ENCODE results near the gene DUSP22. TPM values are rescaled to one million over a fixed set of nuclear protein-coding genes. Genes with fewer than 3 reads are reported as not detected.

DUSP22 gene
- total RNA-seq, 1 donor, result 17.0 TPM

DNA sequence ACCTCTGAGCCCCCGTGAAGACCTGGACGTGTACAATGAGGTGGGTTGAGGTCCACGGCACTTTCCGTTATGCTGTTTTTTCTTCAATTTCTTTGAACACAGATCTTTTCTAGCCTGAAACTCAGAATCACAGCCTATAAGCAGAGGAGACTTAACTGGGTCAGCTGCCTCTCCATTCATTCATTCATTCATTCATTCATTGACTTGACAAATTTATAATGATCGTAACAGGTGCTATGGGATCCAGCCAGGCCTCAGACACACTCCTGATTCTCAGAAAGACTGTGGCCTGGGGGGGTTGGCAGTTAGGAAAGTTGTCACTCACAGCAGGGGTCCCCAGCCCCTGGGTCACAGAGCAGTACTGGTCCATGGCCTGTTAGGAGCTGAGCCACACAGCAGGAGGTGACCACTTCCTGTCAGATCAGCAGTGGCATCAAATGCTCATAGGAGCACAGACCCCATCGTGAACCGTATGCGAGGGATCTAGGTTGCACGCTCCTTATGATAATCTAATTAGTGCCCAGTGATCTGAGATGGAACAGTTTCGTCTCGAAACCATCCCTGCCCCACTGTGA, 60.7 kb downstream of the DUSP22 start:
- H3K4me3 ChIP-seq (ENCODE audit: low read depth, low read length), result no peak overlapping the region
- DNase-seq (ENCODE audit: low read depth), result no peak
- TF ChIP-seq, protein P1, sequence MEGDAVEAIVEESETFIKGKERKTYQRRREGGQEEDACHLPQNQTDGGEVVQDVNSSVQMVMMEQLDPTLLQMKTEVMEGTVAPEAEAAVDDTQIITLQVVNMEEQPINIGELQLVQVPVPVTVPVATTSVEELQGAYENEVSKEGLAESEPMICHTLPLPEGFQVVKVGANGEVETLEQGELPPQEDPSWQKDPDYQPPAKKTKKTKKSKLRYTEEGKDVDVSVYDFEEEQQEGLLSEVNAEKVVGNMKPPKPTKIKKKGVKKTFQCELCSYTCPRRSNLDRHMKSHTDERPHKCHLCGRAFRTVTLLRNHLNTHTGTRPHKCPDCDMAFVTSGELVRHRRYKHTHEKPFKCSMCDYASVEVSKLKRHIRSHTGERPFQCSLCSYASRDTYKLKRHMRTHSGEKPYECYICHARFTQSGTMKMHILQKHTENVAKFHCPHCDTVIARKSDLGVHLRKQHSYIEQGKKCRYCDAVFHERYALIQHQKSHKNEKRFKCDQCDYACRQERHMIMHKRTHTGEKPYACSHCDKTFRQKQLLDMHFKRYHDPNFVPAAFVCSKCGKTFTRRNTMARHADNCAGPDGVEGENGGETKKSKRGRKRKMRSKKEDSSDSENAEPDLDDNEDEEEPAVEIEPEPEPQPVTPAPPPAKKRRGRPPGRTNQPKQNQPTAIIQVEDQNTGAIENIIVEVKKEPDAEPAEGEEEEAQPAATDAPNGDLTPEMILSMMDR (IDR thresholded peaks at IDR 0.05; ENCODE audit: insufficient read depth, low read length), result no peak

DNA sequence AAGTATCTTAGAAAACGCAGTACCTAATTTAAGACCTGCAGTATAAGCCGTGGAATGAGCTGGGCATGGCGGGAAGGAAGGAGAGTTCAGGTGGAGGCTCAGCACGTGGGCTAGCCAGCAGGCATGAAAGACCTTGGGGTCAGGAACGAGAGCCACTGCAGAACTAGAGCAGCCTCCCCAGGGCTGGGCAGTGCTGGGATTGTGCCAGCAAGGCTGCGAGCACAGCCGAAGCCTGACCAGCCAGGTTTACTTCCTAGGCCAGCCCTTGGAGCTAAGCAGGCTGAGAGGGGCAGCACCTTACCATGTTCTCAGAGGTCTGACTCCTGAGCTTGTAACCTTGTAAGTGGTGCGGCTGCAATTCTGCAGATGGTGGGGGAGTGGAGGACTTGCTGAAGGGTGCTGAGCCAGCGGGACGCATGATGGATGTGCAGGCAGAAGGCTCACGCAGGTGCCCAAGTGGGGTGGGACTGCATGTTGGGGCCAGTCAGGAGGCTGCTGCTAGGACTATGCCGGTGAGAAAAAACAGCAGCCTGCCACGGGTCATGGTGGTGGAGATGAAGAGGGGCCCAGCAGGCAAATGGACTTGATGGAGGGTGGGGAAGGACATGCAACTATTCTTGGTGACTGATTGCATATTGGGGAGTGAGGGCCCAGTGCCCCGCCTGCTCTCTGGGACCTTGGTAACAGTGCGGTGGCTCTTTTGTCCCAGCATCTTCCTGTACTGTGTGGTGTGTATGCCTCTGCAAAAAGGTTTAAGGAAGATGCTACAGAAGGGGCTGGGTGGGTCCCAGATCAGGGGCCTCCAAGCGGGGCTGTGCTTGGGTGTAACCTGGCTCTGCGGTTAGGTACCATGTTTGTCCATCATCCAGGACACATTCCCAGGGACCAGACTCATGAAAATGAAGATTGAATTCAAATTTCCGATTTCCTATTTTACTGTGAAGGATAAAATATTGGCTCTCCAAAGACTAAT, 61.6 kb downstream of the DUSP22 start:
- no peak overlapping the region for H3K4me3 ChIP-seq (ENCODE audit: low read depth, low read length)
- TF ChIP-seq, protein P1 (IDR thresholded peaks at IDR 0.05; ENCODE audit: insufficient read depth, low read length), result no peak

GRCh38 chr6:354631-355280, 62.5 kb downstream of the DUSP22 start:
- no peak for DNase-seq (ENCODE audit: low read depth)
- TF ChIP-seq, protein P1 (IDR thresholded peaks at IDR 0.05; ENCODE audit: insufficient read depth, low read length), result no peak
- H3K4me3 ChIP-seq (ENCODE audit: low read depth, low read length), result no peak overlapping the region

More for the DNA sequence above, 61.6 kb downstream of the DUSP22 start:
- DNase-seq (ENCODE audit: low read depth), result no peak

DNA sequence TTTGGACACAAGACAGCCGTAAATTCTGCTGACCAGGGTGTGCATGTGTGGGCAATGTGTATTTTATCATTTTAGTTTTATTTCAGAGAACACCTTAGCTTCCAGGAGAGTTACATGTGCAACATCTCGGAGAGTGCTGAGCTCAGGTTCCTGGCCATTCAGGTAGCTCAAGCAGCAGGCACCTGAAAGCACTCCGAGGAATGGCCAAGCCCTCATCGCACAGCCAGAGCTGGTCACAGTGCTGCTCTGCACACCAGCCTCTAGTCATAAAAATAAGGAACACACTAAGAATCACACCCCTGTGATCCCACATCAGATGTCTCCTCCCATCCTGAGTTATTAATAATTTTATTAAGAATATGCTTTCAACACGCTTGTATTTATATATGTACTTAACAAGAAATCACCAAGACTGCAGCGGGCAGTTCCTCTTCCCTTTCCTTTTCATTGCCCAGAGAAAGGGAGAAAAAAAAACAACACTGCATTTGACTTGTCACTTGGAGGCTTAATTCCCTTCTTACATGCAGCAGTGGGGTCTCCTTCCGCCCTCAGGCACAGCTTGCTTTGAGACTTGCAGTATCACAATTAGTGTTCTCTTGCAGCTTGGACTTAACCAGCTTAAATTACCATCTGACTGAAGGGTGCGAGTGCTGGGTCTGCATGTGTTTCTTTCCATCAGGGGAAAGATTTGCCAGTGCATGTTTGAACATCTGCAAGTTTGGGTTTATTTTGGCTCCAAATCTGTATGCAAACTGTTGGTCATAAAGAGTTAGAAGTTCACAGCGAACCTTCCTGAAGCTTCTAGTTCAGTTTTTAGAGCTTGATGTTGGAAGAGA, 63.3 kb downstream of the DUSP22 start:
- TF ChIP-seq, protein P1 (IDR thresholded peaks at IDR 0.05; ENCODE audit: insufficient read depth, low read length), result no peak
- no peak overlapping the region for H3K4me3 ChIP-seq (ENCODE audit: low read depth, low read length)
- no peak for DNase-seq (ENCODE audit: low read depth)

GRCh38 chr6:356828-357251, 64.6 kb downstream of the DUSP22 start:
- no peak for DNase-seq (ENCODE audit: low read depth)
- no peak overlapping the region for H3K4me3 ChIP-seq (ENCODE audit: low read depth, low read length)
- TF ChIP-seq, protein P1 (IDR thresholded peaks at IDR 0.05; ENCODE audit: insufficient read depth, low read length), result no peak

- DNase-seq (ENCODE audit: low read depth), result no peak
- TF ChIP-seq, protein P1 (IDR thresholded peaks at IDR 0.05; ENCODE audit: insufficient read depth, low read length), result no peak
- no peak overlapping the region for H3K4me3 ChIP-seq (ENCODE audit: low read depth, low read length)
Measured at GRCh38 chr6:357261-357790, 65.0 kb downstream of the DUSP22 start.

Data from fibroblast of the aortic adventitia (primary cell).